A673 (cell line): ENCODE results near the gene DNMT3A. TPM values are rescaled to one million over a fixed set of nuclear protein-coding genes. Genes with fewer than 3 reads are reported as not detected.

Experiments
- BruUV-seq: library from RNA; stranded (reverse); fragments of 400-500 nt; replicated peaks from 2 replicates; lab custom pipeline; 2021; lab: Mats Ljungman, UMichigan
- CTCF ChIA-PET: fragments of 300-600 bp; sonication (Branson Sonifier 250); formaldehyde crosslinking; loops from one replicate; lab custom pipeline; 2022; ENCODE audit warnings: antibody characterized with exemption; lab: Charles Lee
- POLR2A ChIA-PET: fragments of 300-600 bp; sonication (Branson Sonifier 250); formaldehyde crosslinking; loops from one replicate; lab custom pipeline; 2022; ENCODE audit warnings: antibody characterized with exemption; ENCODE audit not compliant: low non-redundant PET; lab: Charles Lee
- DNase-seq: peaks from one replicate; pipeline ENCODE4 v3.0.0-alpha.2; 2015; ENCODE audit warnings: low spot score
- H3K27ac ChIP-seq: fragments of 200-600 bp; sonication (generic); 2 replicates; pipeline ENCODE4 v1.5.1; 2016; ENCODE audit warnings: mixed run types, low read depth, mild to moderate bottlenecking, mixed read lengths, antibody characterized with exemption, low read length; ENCODE audit not compliant: poor library complexity, severe bottlenecking
- H3K27me3 ChIP-seq: fragments of 200-600 bp; sonication (generic); replicated peaks from 2 replicates; pipeline ENCODE4 v1.6.1; 2017; ENCODE audit warnings: mixed run types, low read depth, mild to moderate bottlenecking, mixed read lengths, antibody characterized with exemption, low read length; ENCODE audit not compliant: insufficient read depth, poor library complexity
- H3K36me3 ChIP-seq: fragments of 200-600 bp; sonication (generic); 2 replicates; pipeline ENCODE4 v1.6.1; 2016; ENCODE audit warnings: mixed run types, mild to moderate bottlenecking, mixed read lengths, antibody characterized with exemption, low read length; ENCODE audit not compliant: insufficient read depth, poor library complexity, severe bottlenecking
- H3K4me1 ChIP-seq: fragments of 200-600 bp; sonication (generic); 2 replicates; pipeline ENCODE4 v1.6.1; 2017; ENCODE audit warnings: mixed run types, mild to moderate bottlenecking, mixed read lengths, antibody characterized with exemption, low read length; ENCODE audit not compliant: insufficient read depth, poor library complexity, severe bottlenecking
- H3K4me3 ChIP-seq: fragments of 200-600 bp; sonication (generic); 2 replicates; pipeline ENCODE4 v1.5.1; 2016; ENCODE audit warnings: low read depth, mixed run types, mild to moderate bottlenecking, mixed read lengths, low read length; ENCODE audit not compliant: poor library complexity, severe bottlenecking
- H3K9me3 ChIP-seq: fragments of 200-600 bp; sonication (generic); 2 replicates; pipeline ENCODE4 v1.6.1; 2016; ENCODE audit warnings: mixed run types, low read depth, mild to moderate bottlenecking, mixed read lengths, antibody characterized with exemption, low read length; ENCODE audit not compliant: poor library complexity, severe bottlenecking
- EZH2 ChIP-seq: fragments of 200-600 bp; sonication (generic); IDR thresholded peaks from 2 replicates; pipeline ENCODE4 v1.6.1; 2017; ENCODE audit warnings: borderline replicate concordance, low read depth, mild to moderate bottlenecking, mixed read lengths, antibody characterized with exemption, low read length; ENCODE audit not compliant: poor library complexity, severe bottlenecking
- intact Hi-C: fragments of 100-400 bp; cut with micrococcal nuclease; formaldehyde crosslinking; loops from one replicate; pipeline ENCODE4 v1.10.0; 2022; ENCODE audit not compliant: unreplicated experiment
- total RNA-seq: library from RNA; stranded (reverse); gene quantifications from 2 replicates; pipeline ENCODE4 v1.2.3, GENCODE V29; 2021
- TF ChIP-seq, protein P1 (sequence below): fragments of 300-800, 200-600 bp; sonication (generic); conservative IDR thresholded peaks from 2 replicates; pipeline ENCODE4 v1.5.1; 2017; ENCODE audit warnings: low read depth, mild to moderate bottlenecking, antibody characterized with exemption, low read length, moderate library complexity, mixed read lengths

DNMT3A gene
- total RNA-seq, 1 experiment from 2014 or later = 109 TPM

DNA sequence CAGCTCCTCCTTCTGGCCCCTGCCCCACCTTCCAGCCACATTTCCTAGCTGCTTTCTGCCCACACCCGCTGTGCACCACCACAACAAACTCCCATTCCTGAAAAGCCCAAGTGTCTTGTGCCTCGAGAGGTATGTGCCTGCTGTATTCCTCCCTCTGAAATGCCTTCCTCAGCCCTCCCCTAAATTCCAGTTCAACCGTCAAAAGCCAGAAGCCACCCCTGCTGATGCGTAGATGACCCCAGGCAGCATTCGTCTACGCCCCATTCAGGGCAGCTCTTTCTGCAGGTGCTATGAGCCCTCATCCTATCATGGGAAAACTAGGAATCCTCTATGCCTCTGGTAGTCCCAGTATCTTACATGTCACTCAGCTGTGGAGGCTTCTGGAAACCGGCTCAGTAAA, 71.7 kb downstream of the DNMT3A start:
- POLR2A ChIA-PET = no interaction called here
- no peak overlapping the region for H3K27ac ChIP-seq
- TF ChIP-seq EZH2 = no peak
- TF ChIP-seq, protein P1, sequence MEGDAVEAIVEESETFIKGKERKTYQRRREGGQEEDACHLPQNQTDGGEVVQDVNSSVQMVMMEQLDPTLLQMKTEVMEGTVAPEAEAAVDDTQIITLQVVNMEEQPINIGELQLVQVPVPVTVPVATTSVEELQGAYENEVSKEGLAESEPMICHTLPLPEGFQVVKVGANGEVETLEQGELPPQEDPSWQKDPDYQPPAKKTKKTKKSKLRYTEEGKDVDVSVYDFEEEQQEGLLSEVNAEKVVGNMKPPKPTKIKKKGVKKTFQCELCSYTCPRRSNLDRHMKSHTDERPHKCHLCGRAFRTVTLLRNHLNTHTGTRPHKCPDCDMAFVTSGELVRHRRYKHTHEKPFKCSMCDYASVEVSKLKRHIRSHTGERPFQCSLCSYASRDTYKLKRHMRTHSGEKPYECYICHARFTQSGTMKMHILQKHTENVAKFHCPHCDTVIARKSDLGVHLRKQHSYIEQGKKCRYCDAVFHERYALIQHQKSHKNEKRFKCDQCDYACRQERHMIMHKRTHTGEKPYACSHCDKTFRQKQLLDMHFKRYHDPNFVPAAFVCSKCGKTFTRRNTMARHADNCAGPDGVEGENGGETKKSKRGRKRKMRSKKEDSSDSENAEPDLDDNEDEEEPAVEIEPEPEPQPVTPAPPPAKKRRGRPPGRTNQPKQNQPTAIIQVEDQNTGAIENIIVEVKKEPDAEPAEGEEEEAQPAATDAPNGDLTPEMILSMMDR = no peak
- CTCF ChIA-PET = no interaction called here
- H3K27me3 ChIP-seq = no peaks in the 10 kb centered on the region
- intact Hi-C loops = no loop called here
- H3K4me1 ChIP-seq = peaks cover 2% of the 10 kb centered on the region
- H3K4me3 ChIP-seq = no peak overlapping the region
- no peak for DNase-seq
- BruUV-seq = no TSS peak
- no peaks in the 10 kb centered on the region for H3K9me3 ChIP-seq
- H3K36me3 ChIP-seq = peaks cover 30% of the 10 kb centered on the region

DNA sequence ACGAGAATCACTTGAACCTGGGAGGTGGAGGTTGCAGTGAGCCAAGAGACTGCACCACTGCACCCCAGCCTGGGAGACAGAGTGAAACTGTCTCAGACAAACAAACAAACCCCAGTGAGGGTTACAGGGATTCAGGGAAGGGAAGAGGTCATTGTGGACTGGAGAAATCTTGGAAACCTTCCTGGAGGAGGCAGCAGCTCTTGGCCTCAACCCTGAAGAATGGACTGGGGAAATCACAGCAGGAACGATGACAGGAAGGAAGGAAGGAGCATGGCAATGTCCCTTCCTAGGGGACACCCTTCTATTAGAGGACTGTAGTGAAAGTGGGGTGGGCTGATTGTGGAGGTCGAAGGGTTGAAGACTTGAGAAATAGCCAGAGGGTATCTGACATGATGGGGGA, 72.5 kb downstream of the DNMT3A start:
- Histone ChIP-seq H3K36me3 (peaks cover 26% of the 10 kb centered on the region), H3K9me3 (no peaks in the 10 kb centered on the region), H3K27ac (no peak overlapping the region), H3K4me3 (no peak overlapping the region), H3K4me1 (no peaks in the 10 kb centered on the region), H3K27me3 (no peaks in the 10 kb centered on the region)
- no peak for TF ChIP-seq EZH2
- TF ChIP-seq, protein P1 = no peak
- intact Hi-C loops = no loop called here
- BruUV-seq = no TSS peak
- DNase-seq = no peak
- CTCF ChIA-PET = no interaction called here
- POLR2A ChIA-PET = no interaction called here

DNA sequence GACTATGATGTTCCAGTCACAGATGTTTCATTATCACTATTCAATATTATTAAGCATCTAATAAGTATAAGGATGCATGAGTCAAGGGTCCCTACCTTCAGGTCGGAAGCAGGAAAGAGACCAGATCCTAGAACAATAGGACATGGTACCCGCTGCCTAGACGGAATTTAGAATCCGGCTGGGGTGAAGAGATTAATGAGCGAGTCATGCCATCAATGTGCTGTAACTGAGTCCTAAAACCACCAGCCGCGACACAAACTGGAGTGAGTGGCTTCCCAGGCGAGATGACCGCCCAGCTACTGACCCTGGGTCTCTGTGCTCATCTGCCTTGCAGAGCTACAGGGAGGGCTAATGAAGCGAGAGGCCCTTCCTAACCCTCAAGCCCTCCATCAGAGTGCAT, 73.6 kb downstream of the DNMT3A start:
- POLR2A ChIA-PET = no interaction called here
- CTCF ChIA-PET = no interaction called here
- H3K27ac ChIP-seq = no peak overlapping the region
- no peaks in the 10 kb centered on the region for H3K27me3 ChIP-seq
- no TSS peak for BruUV-seq
- H3K36me3 ChIP-seq = peaks cover 26% of the 10 kb centered on the region
- intact Hi-C loops = no loop called here
- H3K9me3 ChIP-seq = no peaks in the 10 kb centered on the region
- H3K4me1 ChIP-seq = no peaks in the 10 kb centered on the region
- no peak overlapping the region for H3K4me3 ChIP-seq
- TF ChIP-seq EZH2 = no peak
- TF ChIP-seq, protein P1 = no peak
- DNase-seq = no peak
